ENCODE measurements around the gene IQCH.

DNA sequence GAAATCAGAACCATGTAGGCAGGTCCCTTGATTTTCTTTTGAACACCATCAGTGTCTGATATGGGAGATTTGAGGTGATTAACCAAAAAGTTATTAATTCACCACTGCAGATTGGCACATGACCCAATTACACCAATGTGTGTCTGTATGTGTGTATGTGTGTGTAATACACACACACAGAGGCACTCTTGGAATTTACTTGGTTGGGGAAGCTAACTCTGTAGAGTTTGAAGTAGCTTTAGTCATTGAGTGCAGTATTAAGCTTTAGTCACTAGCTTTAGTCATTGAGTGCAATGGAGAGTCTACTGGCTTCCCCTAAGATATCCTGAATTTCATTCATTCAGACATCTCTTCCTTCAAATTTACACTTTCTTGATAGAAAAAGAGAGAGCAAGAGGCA is 156.9 kb downstream of the IQCH start:
- TF ChIP-seq POLR2A (IDR thresholded peaks at IDR 0.05; ENCODE audit: low read depth, low read length), result no peak
- no peak for TF ChIP-seq POLR2AphosphoS5 (IDR thresholded peaks at IDR 0.05; ENCODE audit: low read depth, low read length)
